Hepatocyte (in vitro differentiated cells): Measurements from ENCODE around the gene FAM219B. TPM values are rescaled to one million over a fixed set of nuclear protein-coding genes. Genes with fewer than 3 reads are reported as not detected.
"Not testable (repeated sequence)": the region's sequence is repeated elsewhere in the genome, so short reads cannot be mapped to it uniquely, and the experiment has no call there.

Source experiments
- DNase-seq: peaks from one replicate; pipeline ENCODE4 v3.0.0-alpha.2; 2016; ENCODE audit warnings: low spot score
- H2AFZ ChIP-seq: fragments of 200-600 bp; sonication (generic); 2 replicates; pipeline ENCODE4 v1.6.0; 2016; ENCODE audit warnings: antibody characterized with exemption, mild to moderate bottlenecking
- H3K27ac ChIP-seq: fragments of 200-600 bp; sonication (generic); 2 replicates; pipeline ENCODE4 v1.5.1; 2016; ENCODE audit warnings: mild to moderate bottlenecking
- H3K27me3 ChIP-seq: fragments of 200-600 bp; sonication (generic); 2 replicates; pipeline ENCODE4 v1.6.1; 2016
- H3K36me3 ChIP-seq: fragments of 200-600 bp; sonication (generic); replicated peaks from 2 replicates; pipeline ENCODE4 v1.5.1; 2016; ENCODE audit warnings: low read depth; ENCODE audit not compliant: insufficient read depth
- H3K4me1 ChIP-seq: fragments of 200-600 bp; sonication (generic); 2 replicates; pipeline ENCODE4 v1.5.1; 2016; ENCODE audit warnings: mild to moderate bottlenecking, moderate library complexity; ENCODE audit not compliant: insufficient read depth
- H3K4me2 ChIP-seq: fragments of 200-600 bp; sonication (generic); 2 replicates; pipeline ENCODE4 v1.6.0; 2016
- H3K4me3 ChIP-seq: fragments of 200-600 bp; sonication (generic); 2 replicates; pipeline ENCODE4 v1.5.1; 2016; ENCODE audit warnings: mild to moderate bottlenecking
- H3K79me2 ChIP-seq: fragments of 200-600 bp; sonication (generic); 2 replicates; pipeline ENCODE4 v1.6.0; 2017; ENCODE audit warnings: mild to moderate bottlenecking
- H3K9me2 ChIP-seq: fragments of 200-600 bp; sonication (generic); replicated peaks from 2 replicates; pipeline ENCODE4 v1.6.0; 2017; ENCODE audit warnings: mild to moderate bottlenecking; ENCODE audit not compliant: insufficient read depth
- H3K9me3 ChIP-seq: fragments of 200-600 bp; sonication (generic); 2 replicates; pipeline ENCODE4 v1.5.1; 2016; ENCODE audit warnings: low read depth, mild to moderate bottlenecking
- H4K20me1 ChIP-seq: fragments of 200-600 bp; sonication (generic); 2 replicates; pipeline ENCODE4 v1.6.0; 2016; ENCODE audit warnings: mild to moderate bottlenecking; ENCODE audit not compliant: insufficient read depth, poor library complexity, severe bottlenecking
- EZH2 ChIP-seq: fragments of 200-600 bp; sonication (generic); IDR thresholded peaks from 2 replicates; pipeline ENCODE4 v1.6.1; 2016; ENCODE audit warnings: antibody characterized with exemption, mild to moderate bottlenecking, borderline replicate concordance
- EZH2phosphoT487 ChIP-seq: fragments of 200-600 bp; sonication (generic); IDR thresholded peaks from one replicate; pipeline ENCODE4 v1.6.1; 2018; ENCODE audit warnings: antibody characterized with exemption, mild to moderate bottlenecking, low read depth, moderate library complexity; ENCODE audit not compliant: unreplicated experiment, severe bottlenecking
- WGBS: methylation state at CpG from one replicate; pipeline ENCODE4 v1.1.6; 2016; ENCODE audit warnings: low lambda C conversion rate; ENCODE audit errors: missing lambda C conversion rate; 5-methylcytosine and 5-hydroxymethylcytosine counted together
- polyA plus RNA-seq: library from polyadenylated mRNA; unstranded; fragments of >200 nt; fragmentation: Nextera tagmentation; extraction: Ambion mirVana; gene quantifications from 2 replicates; pipeline ENCODE4 v1.2.1, GENCODE V29; 2016
- total RNA-seq: library from RNA; depleted of rRNA; stranded (reverse); fragments of >200 nt; gene quantifications from 2 replicates; pipeline ENCODE4 v1.2.3, GENCODE V29; 2014
- TF ChIP-seq, protein P1 (sequence below): fragments of 200-600 bp; sonication (generic); IDR thresholded peaks from 2 replicates; pipeline ENCODE4 v1.5.1; 2016; ENCODE audit warnings: antibody characterized with exemption, mild to moderate bottlenecking; ENCODE audit not compliant: poor library complexity

Gene FAM219B
- total and polyA plus RNA-seq, 2 experiments from 2014 or later = 35.9 to 36.9 TPM

- Histone ChIP-seq H3K79me2 (peaks cover 33% of the 10 kb centered on the region), H3K9me3 (no peaks in the 10 kb centered on the region), H3K36me3 (peaks cover 8% of the 10 kb centered on the region), H3K4me3 (no peak overlapping the region), H3K9me2 (no peaks in the 10 kb centered on the region), H4K20me1 (no peaks in the 10 kb centered on the region), H3K27ac (no peak overlapping the region), H2AFZ (no peak overlapping the region), H3K27me3 (no peaks in the 10 kb centered on the region), H3K4me2 (no peak overlapping the region), H3K4me1 (peaks cover 15% of the 10 kb centered on the region)
- 20% methylated on average over 5 of the region's 5 CpGs for WGBS
- DNase-seq = peak; percentile 74
- TF ChIP-seq EZH2 (no peak), EZH2phosphoT487 (no peak)
- TF ChIP-seq, protein P1, sequence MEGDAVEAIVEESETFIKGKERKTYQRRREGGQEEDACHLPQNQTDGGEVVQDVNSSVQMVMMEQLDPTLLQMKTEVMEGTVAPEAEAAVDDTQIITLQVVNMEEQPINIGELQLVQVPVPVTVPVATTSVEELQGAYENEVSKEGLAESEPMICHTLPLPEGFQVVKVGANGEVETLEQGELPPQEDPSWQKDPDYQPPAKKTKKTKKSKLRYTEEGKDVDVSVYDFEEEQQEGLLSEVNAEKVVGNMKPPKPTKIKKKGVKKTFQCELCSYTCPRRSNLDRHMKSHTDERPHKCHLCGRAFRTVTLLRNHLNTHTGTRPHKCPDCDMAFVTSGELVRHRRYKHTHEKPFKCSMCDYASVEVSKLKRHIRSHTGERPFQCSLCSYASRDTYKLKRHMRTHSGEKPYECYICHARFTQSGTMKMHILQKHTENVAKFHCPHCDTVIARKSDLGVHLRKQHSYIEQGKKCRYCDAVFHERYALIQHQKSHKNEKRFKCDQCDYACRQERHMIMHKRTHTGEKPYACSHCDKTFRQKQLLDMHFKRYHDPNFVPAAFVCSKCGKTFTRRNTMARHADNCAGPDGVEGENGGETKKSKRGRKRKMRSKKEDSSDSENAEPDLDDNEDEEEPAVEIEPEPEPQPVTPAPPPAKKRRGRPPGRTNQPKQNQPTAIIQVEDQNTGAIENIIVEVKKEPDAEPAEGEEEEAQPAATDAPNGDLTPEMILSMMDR = peak; percentile 94
Measured at GRCh38 chr15:74901612-74902063, 5.0 kb downstream of the FAM219B start.

- Histone ChIP-seq H3K9me3 (no peaks in the 10 kb centered on the region), H2AFZ (no peak overlapping the region), H3K4me1 (peaks cover 4% of the 10 kb centered on the region), H3K36me3 (no peaks in the 10 kb centered on the region), H3K27me3 (no peaks in the 10 kb centered on the region), H3K4me3 (no peak overlapping the region), H3K27ac (no peak overlapping the region), H3K4me2 (no peak overlapping the region), H3K9me2 (no peaks in the 10 kb centered on the region), H4K20me1 (no peaks in the 10 kb centered on the region), H3K79me2 (peaks cover 8% of the 10 kb centered on the region)
- WGBS = 92% methylated on average over 6 of the region's 6 CpGs
- no peak for DNase-seq
- TF ChIP-seq EZH2phosphoT487 (no peak), EZH2 (no peak)
- TF ChIP-seq, protein P1 = no peak
Measured at GRCh38 chr15:74897300-74897701, 9.3 kb downstream of the FAM219B start.

DNA sequence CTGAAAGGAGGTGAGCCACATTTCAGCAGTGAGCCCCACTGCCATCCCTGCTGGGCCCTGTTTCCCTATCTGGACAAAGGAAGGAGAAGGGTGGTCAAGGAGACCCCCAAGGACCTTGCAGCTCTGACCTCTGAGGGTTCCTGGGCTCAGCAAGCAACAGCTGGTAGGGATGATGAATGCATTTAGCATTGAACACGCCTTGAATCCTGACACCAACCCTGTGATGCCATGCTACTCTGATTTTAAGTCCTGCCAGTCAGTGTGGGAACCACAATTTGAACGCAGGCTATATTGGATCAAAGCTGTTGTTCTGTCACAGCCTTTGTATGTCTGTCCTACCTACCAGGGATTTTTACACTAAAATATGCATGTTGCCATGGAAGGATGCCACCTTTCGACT, 10.3 kb downstream of the FAM219B start:
- Histone ChIP-seq H3K4me2 (no peak overlapping the region), H3K36me3 (no peaks in the 10 kb centered on the region), H3K27me3 (no peaks in the 10 kb centered on the region), H3K9me3 (no peaks in the 10 kb centered on the region), H4K20me1 (no peaks in the 10 kb centered on the region), H3K27ac (no peak overlapping the region), H3K79me2 (peaks cover 8% of the 10 kb centered on the region), H3K9me2 (no peaks in the 10 kb centered on the region), H2AFZ (no peak overlapping the region), H3K4me1 (peaks cover 2% of the 10 kb centered on the region), H3K4me3 (no peak overlapping the region)
- DNase-seq = no peak
- TF ChIP-seq EZH2 (no peak), EZH2phosphoT487 (no peak)
- TF ChIP-seq, protein P1 = no peak
- WGBS = 96% methylated on average over 3 of the region's 3 CpGs

- Histone ChIP-seq H3K4me3 (no peak overlapping the region), H3K9me2 (no peaks in the 10 kb centered on the region), H3K79me2 (peaks cover 3% of the 10 kb centered on the region), H2AFZ (no peak overlapping the region), H4K20me1 (no peaks in the 10 kb centered on the region), H3K4me2 (no peak overlapping the region), H3K27ac (no peak overlapping the region), H3K27me3 (no peaks in the 10 kb centered on the region), H3K4me1 (no peaks in the 10 kb centered on the region), H3K36me3 (no peaks in the 10 kb centered on the region), H3K9me3 (no peaks in the 10 kb centered on the region)
- WGBS = 98% methylated on average over 6 of the region's 6 CpGs
- no peak for DNase-seq
- TF ChIP-seq, protein P1 = no peak
- TF ChIP-seq EZH2phosphoT487 = no peak
- TF ChIP-seq EZH2 = no peak
Measured at GRCh38 chr15:74895830-74896229, 10.8 kb downstream of the FAM219B start.

- DNase-seq, H3K4me1 ChIP-seq: not testable (repeated sequence)
Measured at GRCh38 chr15:74894383-74894782, 12.3 kb downstream of the FAM219B start.

More at GRCh38 chr15:74894383-74894782, 12.3 kb downstream of the FAM219B start:
- H3K79me2 ChIP-seq, H3K27ac ChIP-seq, H3K4me3 ChIP-seq, H3K27me3 ChIP-seq, H3K9me2 ChIP-seq, H2AFZ ChIP-seq, H4K20me1 ChIP-seq, H3K36me3 ChIP-seq, H3K4me2 ChIP-seq, H3K9me3 ChIP-seq: not testable (repeated sequence)
- 93% methylated on average over 6 of the region's 7 CpGs for WGBS
